HG02759 (cell line): Measurements from ENCODE around the gene ZBTB42.
"Not testable (repeated sequence)": the region's sequence is repeated elsewhere in the genome, so short reads cannot be mapped to it uniquely, and the experiment has no call there.

Experiments
- ATAC-seq: cut with Tn5 transposase; IDR thresholded peaks from one replicate; pipeline ENCODE4 v1.9.1; 2021; ENCODE audit warnings: mild to moderate bottlenecking, moderate library complexity; ENCODE audit not compliant: unreplicated experiment

The ZBTB42 gene

GRCh38 chr14:104827177-104828055, 26.5 kb downstream of the ZBTB42 start:
- no peak for ATAC-seq

GRCh38 chr14:104830781-104831180, 29.9 kb downstream of the ZBTB42 start:
- ATAC-seq, result no peak

- ATAC-seq, result not testable (repeated sequence)
Observed at GRCh38 chr14:104836171-104836935, 35.5 kb downstream of the ZBTB42 start.

GRCh38 chr14:104841730-104842129, 40.8 kb downstream of the ZBTB42 start:
- ATAC-seq, result no peak

- no peak for ATAC-seq
Observed at GRCh38 chr14:104843006-104843405, 42.1 kb downstream of the ZBTB42 start.

GRCh38 chr14:104843442-104844305, 42.8 kb downstream of the ZBTB42 start:
- no peak for ATAC-seq

GRCh38 chr14:104844306-104845032, 43.6 kb downstream of the ZBTB42 start:
- ATAC-seq, result no peak

- no peak for ATAC-seq
Observed at GRCh38 chr14:104845033-104845666, 44.2 kb downstream of the ZBTB42 start.

GRCh38 chr14:104845834-104846441, 45.0 kb downstream of the ZBTB42 start:
- ATAC-seq, result no peak

GRCh38 chr14:104852280-104852663, 51.4 kb downstream of the ZBTB42 start:
- ATAC-seq, result no peak
